GM19397 (cell line): ENCODE results near the gene BCAS3.
"Not testable (repeated sequence)": the region's sequence is repeated elsewhere in the genome, so short reads cannot be mapped to it uniquely, and the experiment has no call there.

Experiments used
- ATAC-seq: cut with Tn5 transposase; IDR thresholded peaks from one replicate; pipeline ENCODE4 v1.9.1; 2021; ENCODE audit warnings: mild to moderate bottlenecking, moderate library complexity; ENCODE audit not compliant: unreplicated experiment

BCAS3 gene

DNA sequence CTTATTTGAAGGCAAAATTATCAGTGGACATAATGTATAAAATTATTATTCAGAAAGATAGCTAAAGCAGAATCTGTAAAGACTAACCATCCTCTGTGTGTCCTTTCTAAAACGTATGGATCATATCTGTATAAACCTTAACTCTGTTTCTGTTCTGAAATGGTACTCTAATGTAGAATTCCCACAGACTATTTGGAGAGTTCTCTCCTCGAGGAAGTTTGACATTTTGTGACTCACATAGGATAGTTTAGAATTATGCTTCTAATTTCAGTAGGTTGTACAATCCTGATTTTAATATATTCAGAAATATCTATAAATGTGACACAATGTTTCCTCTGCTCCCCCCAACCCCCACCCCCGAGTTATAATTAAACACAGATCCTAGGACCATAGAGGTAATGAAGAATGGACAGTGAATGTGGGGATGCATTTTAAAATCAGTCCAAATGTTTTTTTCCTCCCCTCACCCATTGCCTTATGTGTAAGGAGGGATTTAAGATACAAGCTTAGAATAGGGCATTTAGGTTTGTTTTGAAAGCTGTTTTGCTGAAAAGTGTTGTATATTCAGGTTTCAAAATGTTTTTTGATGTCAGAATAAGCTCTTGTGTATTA lies 66.8 kb downstream of the BCAS3 start:
- no peak for ATAC-seq

DNA sequence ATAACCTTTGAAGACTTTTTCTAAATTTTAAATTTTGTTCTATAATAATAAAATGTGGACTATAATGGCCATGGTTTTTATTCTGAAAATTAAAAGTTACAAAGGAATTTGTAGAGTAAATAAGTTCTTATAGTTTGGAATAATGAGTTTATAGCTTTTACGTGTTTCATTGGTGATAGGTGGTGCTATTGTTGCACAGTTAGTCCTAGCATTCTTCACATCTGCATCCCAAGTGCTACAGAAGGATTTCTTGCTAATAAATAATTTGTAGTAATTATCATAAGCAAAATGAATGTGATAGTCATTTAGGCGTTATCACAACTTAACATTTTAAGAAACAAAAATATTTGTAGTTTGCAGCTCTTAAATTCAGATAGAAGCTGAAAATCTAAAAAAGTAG lies 67.9 kb downstream of the BCAS3 start:
- no peak for ATAC-seq

DNA sequence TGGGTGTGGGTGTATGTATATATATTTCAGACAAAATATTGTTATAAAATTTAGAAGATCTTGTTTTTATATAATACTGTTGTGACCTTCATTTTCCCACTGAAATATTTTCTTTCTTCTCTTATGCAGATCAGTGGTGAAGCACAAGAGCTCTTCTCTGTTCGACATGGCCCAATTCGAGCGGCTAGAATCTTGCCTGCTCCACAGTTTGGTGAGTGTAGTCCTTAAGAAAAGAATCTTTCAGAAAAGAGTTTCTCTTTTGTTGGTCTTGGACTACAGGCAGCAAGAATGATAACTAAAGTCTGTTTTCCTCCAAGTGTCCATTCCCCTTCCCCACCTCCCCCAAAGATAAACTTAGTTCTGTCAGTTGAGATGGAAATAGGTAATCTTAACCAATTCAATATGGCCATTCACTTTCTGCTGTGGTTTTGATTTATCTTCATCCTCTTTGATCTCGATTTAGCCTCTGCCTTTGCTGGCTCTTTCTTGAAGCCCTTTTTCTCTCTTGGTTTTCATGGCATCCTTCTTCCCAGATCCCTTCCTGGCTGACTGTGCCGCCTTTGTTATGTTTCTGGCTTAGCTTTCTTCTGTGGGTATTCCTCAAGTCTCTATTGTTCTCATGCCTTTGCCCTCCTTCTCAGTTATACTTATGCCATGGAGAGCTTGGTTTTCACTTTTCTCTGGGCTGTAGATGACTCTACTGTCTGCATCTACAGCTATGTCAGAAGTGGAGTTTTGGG lies 69.6 kb downstream of the BCAS3 start:
- no peak for ATAC-seq

DNA sequence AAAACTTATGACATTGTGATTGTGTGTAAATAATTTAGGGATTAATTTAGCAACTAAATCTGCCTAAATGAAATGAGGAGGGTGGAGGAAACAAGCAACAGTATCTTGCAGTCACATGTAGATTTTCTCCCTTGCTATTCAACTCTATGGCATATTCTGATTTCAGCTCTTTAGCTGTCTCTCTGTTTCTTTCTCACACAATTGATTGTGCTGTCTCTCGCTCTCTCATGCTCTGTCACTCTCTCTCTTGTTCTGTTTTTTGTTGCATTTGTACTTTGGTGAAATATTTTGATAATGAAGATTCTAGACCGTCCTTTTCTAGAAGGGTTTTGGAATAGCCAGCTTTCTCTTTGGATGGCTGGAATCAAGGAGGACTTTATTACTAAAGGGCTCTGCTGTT lies 70.6 kb downstream of the BCAS3 start:
- no peak for ATAC-seq

DNA sequence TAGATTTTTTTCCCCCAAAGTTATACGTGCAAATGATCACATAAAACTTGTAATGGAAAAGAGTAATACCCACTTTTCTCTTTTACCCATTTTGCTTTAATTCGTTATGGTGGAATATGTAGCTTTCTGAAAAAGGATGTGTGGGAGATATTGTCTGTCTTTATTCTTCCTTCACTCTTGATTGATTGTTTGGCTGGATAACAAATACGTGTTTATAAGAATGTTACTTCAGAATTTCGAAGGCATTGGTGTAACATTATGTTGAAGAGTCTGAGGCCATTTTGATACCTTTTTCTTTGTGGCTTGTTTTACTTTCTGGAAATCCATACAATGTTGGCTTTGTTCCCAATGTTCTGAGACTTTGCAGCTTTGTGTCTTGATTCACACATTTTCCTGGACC lies 71.4 kb downstream of the BCAS3 start:
- ATAC-seq = no peak

DNA sequence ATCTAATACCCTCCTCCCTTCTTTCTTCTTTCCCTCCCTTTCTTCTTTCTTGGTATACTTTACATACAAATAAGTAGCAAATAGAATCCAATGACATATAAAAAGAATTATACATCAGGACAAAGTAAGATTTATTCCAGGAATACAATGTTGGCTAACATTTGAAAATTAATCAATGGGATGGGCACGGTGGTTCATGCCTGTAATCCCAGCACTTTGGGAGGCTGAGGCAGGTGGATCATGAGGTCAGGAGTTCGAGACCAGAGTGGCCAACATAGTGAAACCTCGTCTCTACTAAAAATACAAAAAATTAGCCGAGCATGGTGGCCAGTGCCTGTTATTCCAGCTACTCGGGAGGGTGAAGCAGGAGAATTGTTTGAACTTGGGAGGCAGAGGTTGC lies 72.1 kb downstream of the BCAS3 start:
- no peak for ATAC-seq

DNA sequence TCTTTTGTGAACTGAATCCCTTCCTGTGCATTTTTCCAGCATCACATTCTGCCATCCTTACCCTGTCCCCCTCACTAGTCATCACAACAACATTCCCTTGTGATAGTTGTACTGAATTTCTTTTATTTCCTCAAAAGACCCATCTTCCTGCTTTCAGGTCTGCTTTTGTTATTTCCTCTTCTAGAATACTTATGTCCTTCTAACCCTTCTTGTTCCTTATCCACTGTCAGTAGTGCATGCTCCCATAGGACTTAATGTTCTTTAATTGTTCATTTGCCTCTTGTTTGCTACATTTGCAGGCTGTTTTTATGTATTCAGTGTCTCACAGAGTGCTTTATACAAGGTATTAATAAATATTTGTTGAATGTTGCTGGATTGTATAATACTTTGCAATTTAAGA lies 73.0 kb downstream of the BCAS3 start:
- no peak for ATAC-seq

DNA sequence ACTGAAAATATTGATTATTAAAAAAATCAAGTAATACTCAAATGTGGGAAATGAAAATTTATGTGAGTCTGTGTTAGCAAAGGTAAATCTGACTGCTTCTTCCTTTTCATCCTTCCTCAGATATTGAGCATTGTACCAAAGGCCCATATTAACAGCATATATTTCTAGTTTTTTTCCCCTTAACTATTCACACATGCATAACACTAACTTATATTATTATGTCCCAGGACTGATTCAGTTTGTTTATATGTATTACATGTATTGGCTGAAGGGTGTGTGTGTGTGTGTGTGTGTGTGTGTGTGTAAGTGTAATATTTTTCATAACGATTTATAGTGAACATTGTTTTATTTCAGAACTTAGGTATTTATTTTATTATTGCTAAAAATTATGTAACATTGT lies 74.2 kb downstream of the BCAS3 start:
- no peak for ATAC-seq

DNA sequence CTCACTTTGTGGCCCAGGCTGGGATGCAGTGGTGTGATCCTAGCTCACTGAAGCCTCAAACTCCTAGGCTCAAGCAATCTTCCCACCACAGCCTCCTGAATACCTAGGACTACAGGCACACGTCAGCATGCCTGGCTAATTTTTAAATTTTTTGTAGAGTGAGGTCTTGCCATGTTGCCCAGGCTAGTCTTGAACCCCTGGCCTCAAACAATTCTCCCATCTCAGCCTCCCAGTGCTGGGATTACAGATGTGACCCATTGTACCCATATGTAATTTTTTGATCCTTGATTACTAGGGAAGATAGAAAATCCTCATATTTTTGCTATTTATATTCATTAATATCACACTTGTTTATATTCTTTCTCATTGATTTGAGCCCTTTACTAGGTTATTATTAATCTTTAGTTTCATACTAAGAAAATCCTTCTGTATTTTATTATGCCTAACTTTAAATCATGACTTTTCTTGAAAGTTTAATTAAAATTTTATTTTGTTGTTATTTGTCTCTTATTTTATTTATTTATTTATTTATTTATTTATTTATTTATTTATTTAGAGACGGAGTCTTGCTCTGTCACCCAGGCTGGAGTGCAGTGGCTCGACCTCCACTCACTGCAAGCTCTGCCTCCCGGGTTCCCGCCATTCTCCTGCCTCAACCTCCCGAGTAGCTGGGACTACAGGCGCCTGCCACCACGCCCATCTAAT lies 75.4 kb downstream of the BCAS3 start:
- ATAC-seq = no peak

DNA sequence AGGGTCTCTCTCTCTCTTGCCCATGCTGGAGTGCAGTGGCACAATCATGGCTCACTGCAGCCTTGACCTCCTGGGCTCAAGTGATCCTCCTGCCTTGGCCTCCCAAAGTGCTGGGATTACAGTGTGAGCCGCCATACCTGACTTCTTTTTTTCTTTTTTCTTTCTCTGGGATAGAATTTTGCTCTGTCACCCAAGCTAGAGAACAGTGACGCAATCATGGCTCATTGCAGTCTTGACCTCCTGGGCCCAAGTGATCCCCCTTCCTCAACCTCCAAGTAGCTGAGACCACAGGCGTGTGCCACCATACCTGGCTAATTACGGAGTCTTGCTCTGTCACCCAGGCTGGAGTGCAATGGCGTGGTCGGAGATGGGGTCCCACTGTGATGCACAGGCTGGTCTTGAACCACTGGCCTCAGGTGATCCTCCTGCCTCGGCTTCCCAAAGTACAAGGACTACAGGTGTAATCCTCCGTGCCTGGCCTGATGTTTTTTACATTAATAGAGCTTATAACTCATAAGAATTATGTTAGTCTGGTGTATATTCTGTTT lies 76.5 kb downstream of the BCAS3 start:
- ATAC-seq = no peak

DNA sequence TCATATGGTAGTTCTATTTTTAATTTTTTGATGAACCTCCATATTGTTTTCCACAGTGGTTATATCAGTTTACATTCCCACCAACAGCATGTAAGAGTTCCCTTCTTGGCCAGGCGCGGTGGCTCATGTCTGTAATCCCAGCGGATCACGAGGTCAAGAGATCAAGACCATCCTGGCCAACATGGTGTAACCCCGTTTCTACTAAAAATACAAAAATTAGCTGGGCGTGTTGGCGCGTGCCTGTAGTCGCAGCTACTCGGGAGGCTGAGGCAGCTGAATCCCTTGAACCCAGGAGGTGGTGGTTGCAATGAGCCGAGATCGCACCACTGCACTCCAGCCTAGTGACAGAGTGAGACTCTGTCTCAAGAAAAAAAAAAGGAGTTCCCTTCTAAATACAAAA lies 79.1 kb downstream of the BCAS3 start:
- not testable (repeated sequence) for ATAC-seq

DNA sequence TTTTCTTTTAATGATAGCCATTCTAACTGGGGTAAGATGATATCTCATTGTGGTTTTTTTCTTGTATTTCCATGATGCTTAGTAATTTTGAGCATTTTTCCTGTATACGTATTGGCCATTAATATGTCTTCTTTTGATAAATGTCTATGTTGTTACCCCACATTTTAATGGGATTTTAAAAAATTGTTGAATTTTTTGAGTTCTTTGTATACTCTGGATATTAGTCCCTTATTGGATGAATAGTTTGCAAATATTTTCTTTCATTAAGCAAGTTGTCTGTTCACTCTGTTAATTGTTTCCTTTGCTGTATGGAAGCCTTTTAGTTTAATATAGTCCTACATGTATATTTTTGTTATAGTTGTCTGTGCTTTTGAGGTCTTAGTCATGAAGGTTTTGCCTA lies 79.8 kb downstream of the BCAS3 start:
- no peak for ATAC-seq

DNA sequence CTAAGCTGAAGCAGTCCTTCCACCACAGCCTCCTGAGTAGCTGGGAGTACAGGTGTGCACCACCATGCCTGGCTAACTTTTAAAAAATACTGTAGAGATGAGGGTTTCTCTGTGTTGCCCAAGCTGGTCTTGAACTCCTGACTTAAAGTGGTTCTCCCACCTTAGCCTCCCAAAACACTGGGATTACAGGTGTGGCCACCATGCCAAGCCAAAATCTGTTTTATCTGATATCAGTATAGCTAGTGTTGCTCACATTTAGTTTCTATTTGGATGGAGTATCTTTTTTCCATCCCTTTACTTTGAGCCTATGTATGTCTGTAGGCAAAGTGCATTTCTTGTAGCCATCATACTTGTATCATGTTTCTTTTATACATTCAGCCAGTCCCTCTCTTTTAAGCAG lies 82.1 kb downstream of the BCAS3 start:
- no peak for ATAC-seq

DNA sequence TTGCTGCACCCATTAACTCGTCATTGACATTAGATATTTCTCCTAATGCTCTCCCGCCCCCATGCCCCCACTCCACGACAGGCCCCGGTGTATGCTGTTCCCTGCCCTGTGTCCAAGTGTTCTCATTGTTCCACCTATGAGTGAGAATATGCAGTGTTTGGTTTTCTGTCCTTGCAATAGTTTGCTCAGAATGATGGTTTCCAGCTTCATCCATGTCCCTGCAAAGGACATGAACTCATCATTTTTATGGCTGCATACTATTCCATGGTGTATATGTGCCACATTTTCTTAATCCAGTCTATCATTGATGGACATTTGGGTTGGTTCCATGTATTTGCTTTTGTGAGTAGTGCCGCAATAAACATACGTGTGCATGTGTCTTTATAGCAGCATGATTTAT lies 83.7 kb downstream of the BCAS3 start:
- not testable (repeated sequence) for ATAC-seq

DNA sequence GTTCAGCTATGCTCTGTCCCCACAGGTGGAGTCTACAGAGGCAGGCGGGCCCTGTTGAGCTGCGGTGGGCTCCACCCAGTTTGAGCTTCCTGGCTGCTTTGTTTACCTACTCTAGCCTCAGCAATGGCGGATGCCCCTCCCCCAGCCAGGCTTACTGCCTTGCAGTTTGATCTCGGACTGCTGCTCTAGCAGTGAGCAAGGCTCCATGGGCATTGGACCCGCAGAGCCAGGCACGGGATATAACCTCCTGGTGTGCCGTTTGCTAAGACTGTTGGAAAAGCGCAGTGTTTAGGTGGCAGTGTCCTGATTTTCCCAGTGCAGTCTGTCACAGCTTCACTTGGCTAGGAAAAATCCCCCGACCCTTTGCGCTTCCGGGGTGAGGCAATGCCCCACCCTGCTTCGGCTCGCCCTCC lies 89.1 kb downstream of the BCAS3 start:
- ATAC-seq = no peak

DNA sequence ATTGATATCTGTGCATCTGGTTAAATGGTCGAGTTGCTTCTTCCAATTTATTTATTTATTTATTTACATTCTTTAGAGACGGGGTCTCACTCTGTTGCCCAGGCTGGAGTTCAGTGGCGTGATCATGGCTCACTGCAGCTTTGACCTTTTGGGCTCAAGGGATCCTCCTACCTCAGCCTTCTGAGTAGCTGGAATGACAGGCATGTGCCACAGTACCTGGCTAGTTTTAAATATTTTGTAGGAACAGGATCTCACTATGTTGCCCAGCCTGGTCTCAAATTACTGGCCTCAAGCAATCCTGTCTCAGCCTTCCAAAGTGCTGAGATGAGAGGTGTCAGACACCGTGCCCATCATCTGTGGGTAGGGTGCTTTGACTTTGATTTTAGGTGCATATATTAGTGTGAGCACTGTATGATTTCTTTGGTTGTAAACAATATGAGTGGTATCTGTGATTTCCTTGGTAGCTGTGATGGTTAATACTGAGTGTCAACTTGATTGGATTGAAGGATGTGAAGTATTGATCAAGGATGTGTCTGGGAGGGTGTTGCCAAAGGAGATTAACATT lies 90.2 kb downstream of the BCAS3 start:
- ATAC-seq = no peak

DNA sequence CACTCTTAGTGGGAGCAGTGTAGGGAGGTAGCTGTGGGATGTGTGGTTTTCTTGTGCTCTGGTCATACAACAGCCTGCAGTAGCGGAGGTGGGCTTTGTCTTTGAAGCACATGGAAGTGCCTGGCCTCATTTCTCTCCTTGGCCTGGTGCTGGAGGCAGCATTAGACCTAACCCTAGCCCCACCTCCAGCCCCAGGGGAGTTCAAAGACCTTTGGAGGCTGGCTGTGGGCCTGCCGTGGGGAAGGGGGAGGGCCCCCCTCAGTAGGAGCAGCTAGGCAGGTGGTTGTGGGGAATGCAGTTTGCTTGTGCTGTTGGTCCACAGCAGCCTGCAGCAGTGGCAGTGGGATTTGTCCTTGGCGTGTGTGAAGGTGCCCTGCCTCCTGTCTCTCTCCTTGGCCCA lies 91.7 kb downstream of the BCAS3 start:
- ATAC-seq = no peak

DNA sequence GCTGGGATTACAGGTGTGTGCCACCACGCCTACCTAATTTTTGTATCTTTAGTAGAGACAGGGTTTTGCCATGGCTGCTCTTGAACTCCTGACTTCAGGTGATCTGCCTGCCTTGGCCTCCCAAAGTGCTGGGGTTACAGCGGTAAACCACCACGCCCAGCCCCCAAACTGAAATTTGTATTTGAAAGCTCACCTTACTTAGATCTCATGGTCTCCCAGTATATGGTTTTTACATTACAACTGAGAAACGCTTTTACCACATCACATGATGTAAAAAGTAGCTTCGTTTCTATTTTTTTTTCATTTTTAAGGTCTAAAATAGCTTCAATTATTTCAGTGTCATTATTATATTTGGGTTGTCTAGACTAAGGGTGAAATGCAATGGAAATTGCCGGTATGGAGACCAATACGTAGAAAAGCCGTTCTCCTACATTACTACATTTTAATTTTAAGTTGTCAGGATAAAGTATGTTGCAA lies 93.3 kb downstream of the BCAS3 start:
- ATAC-seq = no peak

DNA sequence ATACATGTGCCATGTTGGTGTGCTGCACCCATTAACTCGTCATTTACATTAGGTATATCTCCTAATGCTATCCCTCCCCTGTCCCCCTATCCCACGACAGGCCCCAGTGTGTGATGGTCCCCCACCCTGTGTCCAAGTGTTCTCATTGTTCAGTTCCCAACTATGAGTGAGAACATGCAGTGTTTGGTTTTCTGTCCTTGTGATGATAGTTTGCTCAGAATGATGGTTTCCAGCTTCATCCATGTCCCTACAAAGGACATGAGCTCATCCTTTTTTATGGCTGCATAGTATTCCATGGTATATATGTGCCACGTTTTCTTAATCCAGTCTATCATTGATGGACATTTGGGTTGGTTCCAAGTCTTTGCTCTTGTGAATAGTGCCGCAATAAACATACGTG lies 94.0 kb downstream of the BCAS3 start:
- not testable (repeated sequence) for ATAC-seq

DNA sequence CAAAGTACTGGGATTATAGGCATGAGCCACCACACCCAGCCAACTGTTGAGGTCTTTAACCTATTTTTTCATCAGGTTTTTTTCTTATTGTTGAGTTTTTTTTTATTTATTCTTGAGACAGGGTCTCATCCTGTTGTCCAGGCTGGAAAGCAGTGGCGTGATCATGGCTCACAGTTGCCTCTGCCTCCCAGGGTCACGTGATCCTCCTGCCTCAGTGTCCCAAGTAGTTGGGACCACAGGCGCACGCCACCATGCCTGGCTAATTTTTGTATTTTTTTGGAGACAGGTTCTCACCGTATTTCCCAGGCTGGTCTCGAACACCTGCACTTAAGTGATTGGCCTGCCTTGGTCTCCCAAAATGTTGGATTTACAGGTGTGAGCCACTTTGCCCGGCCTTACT lies 95.9 kb downstream of the BCAS3 start:
- ATAC-seq = no peak

DNA sequence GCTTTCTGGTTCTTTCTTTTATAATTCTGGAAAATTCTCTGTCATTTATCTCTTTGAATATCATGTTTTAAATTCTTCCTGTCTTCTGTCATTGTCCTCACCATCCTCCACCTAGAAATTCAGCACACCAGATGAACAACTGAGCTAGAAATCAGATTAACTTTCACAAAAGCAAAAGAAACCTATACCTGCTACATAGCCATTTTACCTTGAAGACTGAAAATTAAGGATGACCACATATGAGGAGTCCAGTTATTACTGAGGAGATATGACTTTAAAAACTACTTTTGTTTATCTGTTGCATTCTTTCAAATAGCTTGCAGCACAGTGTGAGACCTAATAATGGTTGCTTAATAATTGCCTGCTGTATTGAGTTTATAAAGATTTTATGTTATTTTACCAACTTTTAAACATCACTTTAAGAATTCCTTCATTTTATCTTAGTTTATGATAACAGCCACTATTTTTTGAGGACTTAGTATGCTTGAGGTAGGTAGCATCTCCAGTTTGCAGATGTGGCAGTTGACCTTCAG lies 104.3 kb downstream of the BCAS3 start:
- no peak for ATAC-seq
